ENCODE measurements around the gene RRAS2.
"Not testable (repeated sequence)": the region's sequence is repeated elsewhere in the genome, so short reads cannot be mapped to it uniquely, and the experiment has no call there.

The RRAS2 gene

DNA sequence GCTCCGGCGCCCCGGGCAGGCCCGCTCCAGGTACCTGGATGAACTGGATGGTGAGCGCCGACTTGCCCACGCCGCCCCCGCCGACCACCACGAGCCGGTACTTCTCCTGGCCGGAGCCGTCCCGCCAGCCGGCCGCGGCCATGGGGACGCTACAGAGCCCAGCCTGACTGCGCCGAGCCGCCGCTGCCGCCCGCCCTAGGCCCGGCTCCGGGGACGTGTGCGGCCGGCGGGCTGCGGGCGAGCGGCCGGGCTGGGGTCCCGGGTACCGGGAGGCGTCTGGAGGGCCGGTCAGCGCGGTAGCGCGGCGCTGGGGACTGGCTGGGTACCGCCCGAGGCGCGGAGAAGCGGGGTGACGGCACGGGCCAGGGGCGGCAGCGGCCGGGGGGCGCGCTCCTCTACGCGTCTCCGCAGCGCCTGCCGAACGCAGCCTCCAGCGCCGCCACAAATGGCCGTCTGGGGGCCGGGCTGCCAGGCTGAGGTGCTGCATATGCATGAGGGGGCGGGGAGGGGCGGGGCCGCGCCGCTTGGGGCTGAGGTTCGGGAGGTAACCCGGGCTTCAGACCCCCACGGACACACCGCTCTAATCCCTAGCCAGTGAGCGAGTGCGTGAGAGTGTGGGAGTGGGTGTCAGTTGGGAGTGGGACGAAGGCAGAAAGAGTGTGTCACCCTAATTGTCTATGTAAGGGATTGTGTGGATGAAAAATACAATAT is at the start of gene RRAS2:
TSS of gene RRAS2 (minus strand) at position 455 of the 711 bp plus-strand sequence. CDS start at position 142, 313 bp downstream.
- peak; percentile 80 for DNase-seq

- no peak for DNase-seq
Measured at GRCh38 chr11:14408612-14409011, 49.6 kb upstream of the RRAS2 start.

- DNase-seq = not testable (repeated sequence)
Measured at GRCh38 chr11:14406116-14406515, 47.1 kb upstream of the RRAS2 start.

GRCh38 chr11:14403528-14403927 is 44.5 kb upstream of the RRAS2 start:
- DNase-seq = not testable (repeated sequence)

DNA sequence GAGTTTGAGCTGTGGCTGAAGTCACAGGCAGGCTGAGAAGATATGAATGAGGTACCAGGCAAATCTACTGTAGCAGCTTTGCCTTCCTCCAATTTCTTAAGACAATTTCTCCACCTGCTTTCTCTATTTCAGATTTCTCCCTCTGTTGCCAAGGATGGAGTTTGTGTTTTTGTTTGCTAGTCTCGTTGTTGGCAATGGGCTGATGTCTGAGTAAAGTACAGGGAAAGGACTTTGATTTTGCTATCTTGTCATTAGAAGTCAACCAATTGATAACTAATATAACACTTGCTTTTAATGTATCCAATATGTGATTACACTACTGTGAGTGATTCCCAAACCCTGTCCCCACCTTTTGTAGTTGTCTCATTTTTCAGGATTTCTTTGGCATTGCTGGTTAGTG is 40.1 kb upstream of the RRAS2 start:
- DNase-seq = no peak

- no peak for DNase-seq
Measured at GRCh38 chr11:14396273-14396672, 37.3 kb upstream of the RRAS2 start.

DNA sequence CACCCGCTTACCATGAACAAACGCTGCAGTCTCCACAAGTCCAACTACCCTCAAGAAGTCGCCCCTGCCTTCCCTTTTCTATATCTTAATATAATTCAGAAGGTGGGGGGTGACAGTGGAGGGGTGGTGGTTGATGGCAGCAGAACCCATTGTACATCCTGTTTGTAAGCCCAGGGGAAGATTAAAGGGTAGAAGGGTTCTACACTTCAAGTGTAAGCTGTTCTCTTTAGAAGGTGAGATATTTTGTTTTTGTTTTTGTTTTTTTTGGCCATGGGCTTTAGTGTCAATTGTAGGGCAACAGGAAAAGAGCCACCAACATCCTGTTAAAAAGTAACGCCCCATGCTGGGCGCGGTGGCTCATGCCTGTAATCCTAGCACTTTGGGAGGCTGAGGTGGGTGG is 34.9 kb upstream of the RRAS2 start:
- DNase-seq = peak; percentile 12

- DNase-seq = no peak
Measured at GRCh38 chr11:14393129-14393528, 34.1 kb upstream of the RRAS2 start.

- DNase-seq = no peak
Measured at GRCh38 chr11:14390669-14391068, 31.7 kb upstream of the RRAS2 start.

DNA sequence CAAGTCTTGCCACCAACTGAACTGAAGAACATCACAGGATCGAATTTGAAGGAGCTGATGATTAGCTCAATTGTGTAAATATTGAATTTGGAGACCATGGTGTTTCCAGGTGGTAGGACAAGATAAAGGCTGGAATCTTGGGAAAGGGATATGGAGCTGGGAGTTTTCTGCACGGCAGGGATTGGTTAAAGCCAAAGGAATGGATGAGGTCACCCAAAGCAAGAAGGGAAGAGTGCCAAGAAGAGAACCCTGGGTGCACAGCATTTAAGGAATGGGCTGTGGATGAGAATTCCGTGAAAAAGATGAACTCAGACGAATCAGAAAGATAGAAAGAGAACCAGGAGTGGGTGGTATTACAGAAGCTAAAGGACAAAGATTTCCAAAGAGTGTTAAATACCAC is 29.4 kb upstream of the RRAS2 start:
- no peak for DNase-seq

GRCh38 chr11:14386895-14387480 is 28.0 kb upstream of the RRAS2 start:
- DNase-seq = no peak

- no peak for DNase-seq
Measured at GRCh38 chr11:14386081-14386480, 27.1 kb upstream of the RRAS2 start.

- DNase-seq = no peak
Measured at GRCh38 chr11:14384338-14384737, 25.4 kb upstream of the RRAS2 start.

DNA sequence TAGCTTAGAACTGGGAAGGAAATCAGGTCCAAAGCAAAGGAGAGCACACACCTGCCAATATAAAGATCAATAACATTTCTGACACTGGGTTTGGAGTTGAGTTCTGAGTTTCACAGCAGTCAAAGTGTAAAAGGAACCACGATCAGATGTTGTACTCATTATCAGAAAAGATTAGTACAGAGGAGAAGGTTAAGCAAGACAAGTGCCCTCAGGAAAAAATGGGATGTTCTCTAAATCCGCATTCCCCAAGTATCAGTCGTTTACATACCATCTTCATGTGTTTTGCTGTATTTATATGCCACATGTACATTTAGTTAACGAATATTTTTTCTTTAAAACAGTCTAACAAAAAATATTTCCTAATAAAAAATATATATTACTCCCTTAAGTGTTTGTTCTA is 23.0 kb upstream of the RRAS2 start:
- no peak for DNase-seq

DNA sequence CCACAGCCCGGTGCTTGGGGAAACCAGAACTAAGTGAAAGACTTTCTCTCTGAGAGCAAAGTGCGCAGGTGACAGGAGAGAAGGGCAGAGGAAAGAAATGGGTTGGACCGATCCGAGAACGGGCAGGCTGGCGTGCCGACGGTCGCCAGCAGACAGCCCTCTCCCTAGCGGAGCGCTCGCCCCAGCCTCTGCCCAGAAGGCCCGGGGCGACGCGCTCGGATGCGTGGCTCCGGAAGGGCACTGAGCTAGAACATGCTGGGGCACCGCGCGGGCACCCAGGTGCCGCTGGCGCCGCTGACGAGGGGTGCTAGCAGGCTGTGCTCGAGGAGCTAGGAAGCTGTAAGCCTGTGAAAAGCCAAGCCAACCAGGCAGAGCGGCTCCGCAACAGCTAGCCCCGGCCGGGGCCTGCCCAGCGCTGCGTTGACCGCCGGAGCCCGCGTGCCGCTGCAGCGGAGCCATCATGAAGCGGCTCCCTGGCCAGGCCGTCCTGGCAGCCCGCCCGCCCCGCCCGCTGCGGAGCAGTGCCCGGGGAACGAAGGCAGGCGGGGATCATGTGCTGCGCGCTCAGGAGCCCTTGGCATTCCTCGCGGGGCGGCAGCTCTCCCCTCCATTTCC is 22.1 kb upstream of the RRAS2 start:
- DNase-seq = peak; percentile 44

DNA sequence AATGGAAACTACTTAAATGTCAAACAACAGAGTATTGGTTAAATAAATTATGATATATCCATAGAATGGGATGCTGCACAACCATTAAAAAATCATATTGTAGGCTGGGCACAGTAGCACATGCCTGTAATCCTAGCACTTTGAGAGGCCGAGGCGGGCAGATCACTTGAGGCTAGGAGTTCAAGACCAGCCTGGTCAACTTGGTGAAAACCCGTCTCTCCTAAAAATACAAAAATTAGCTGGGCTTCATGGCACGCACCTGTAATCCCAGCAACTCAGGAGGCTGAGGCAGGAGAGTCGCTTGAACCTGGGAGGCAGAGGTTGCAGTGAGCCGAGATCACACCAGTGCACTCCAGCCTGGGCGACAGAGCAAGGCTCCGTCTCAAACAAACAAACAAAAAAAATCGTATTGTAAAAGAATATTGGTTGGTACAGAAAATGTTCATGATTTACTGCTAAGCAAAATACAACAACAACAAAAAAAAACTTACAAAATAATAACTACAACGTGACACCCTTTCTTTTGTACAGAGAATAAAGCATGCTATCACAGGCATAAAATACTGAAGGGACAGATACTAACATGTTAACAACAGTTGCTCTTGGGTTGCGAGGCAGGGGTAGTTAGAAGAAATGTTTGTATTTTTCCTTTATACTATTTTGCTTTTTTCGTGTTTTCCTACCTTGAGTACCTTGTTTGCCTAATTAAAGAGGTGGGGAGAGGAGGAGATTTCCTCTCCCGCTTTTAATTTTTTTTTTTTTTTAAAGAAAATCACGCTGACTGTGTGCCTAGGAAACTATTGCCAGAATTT is 21.3 kb upstream of the RRAS2 start:
- DNase-seq = no peak

DNA sequence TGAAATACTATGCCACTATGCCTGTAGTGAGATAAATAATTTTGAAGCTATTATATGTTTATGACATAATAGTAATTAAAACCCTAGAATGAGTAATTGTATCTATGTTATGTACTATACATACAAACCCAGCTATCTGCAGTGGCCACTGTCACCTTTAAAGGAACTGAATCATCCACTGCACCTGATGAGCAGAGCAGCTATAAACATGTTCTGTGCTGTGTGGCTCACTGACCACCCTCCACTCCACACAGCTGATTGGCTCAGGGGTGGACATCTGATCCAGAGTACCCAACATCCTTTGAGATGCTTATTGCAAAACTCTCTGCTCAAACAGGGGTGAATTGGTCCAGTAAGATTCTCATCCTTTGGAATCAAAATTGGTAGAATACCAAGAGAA is 19.2 kb upstream of the RRAS2 start:
- no peak for DNase-seq

- DNase-seq = no peak
Measured at GRCh38 chr11:14376920-14377319, 17.9 kb upstream of the RRAS2 start.

DNA sequence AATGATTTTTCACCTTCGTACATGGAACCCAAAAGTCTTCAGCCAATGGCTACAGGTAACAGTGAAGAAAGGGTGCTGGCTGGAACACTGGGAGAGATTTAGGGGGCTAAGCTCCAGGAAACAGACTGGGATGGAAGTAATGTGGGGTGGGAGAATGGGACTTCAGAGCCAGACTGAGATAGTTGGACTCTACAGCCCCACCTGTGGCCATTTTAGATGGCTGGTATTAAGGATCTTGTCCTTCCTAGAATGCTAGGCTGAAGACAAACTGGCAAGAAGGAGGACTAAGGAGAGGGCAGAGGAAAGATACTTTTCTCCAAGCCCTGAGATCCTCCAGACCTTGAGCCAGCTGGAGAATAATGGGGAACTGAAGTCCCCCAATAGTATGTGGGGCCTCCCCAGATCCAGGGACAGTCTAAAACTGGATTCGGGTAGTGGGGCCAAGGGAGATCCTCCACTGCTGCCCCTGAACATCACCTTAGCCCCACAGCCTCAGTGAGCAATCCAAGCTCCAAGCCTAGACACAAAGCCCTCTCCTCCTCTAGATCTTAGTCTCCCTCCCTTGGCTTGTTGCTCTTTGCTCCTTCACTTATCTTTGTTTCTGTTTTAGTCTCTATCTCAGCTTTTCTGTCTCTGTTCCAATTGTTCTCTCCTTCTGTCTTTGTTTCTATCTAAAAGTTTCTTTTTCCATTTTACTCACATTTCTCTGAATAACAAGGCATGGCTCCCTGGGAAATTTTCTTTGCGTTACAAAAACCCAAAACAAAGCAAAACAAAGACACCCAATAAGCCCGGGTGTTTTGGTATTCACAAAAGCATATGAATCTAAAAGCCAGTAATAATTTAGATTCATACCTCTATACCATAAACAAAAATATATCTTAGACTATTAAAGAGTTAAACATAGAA is 16.2 kb upstream of the RRAS2 start:
- no peak for DNase-seq

- DNase-seq = no peak
Measured at GRCh38 chr11:14373941-14374646, 15.1 kb upstream of the RRAS2 start.

GRCh38 chr11:14372011-14372410 is 13.0 kb upstream of the RRAS2 start:
- DNase-seq = no peak

DNA sequence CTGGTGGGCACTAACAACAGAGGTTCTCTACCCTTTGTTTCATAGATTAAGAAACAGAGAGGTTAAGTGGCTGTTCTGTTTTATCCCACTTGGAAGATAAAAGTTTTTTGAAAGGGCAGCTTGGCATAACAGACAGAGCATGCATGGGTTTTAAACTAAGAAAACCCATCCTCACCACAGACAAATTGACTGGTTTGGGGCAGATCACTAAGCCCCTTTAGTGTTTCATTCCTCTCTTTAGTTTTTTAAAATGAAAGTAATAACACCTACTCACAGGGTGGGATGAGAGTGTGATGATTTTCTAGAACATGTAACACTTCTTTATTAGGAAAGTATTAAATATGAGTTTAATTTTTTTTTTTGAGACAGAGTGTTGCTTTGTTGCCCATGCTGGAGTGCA is 12.3 kb upstream of the RRAS2 start:
- no peak for DNase-seq

All from CD4-positive, alpha-beta T cell treated with Interleukin-10 for 1 hour (primary cell).